ENCODE results near the gene SH3PXD2A. TPM values are rescaled to one million over a fixed set of nuclear protein-coding genes. Genes with fewer than 3 reads are reported as not detected.

SH3PXD2A gene
- total RNA-seq, 2 experiments from 2014 or later: 6.9 to 7.0 TPM

- intact Hi-C loops (cut with DNase I, micrococcal nuclease): no loop called here
- ATAC-seq (ENCODE audit: poor library complexity) (no peak), DNase-seq (no peak)
- Histone ChIP-seq H3K27me3 (ENCODE audit: control insufficient read depth in 1 of 2, insufficient read depth in 2 of 2, low read length in 2 of 2) (no peaks in the 10 kb centered on the region), H3K9me3 (ENCODE audit: control insufficient read depth in 1 of 2, insufficient read depth in 1 of 2, low read length in 2 of 2) (no peaks in the 10 kb centered on the region), H3K4me1 (ENCODE audit: insufficient read depth, low read length) (peaks cover 5% of the 10 kb centered on the region), H3K27ac (ENCODE audit: low read depth in 1 of 2, low read length in 2 of 2) (no peak overlapping the region), H3K36me3 (ENCODE audit: insufficient read depth, low read length) (no peaks in the 10 kb centered on the region), H3K4me3 (ENCODE audit: low read length) (no peak overlapping the region)
- H3K36me3 Mint-ChIP-seq (ENCODE audit: low read depth): no peaks in the 10 kb centered on the region
- H3K4me1 Mint-ChIP-seq (ENCODE audit: low read depth): peaks cover 4% of the 10 kb centered on the region
- no peaks in the 10 kb centered on the region for H3K27me3 Mint-ChIP-seq
- no peak overlapping the region for H3K4me3 Mint-ChIP-seq
- no peak for TF ChIP-seq CTCF (IDR thresholded peaks at IDR 0.05)
- CTCF ChIA-PET: no interaction called here
- no peak overlapping the region for H3K27ac Mint-ChIP-seq
- POLR2A ChIA-PET: no interaction called here
- H3K9me3 Mint-ChIP-seq: no peaks in the 10 kb centered on the region
Observed at GRCh38 chr10:103548006-103548405, 307.4 kb downstream of the SH3PXD2A start.

- H3K4me3 Mint-ChIP-seq: no peak overlapping the region
- TF ChIP-seq CTCF (IDR thresholded peaks at IDR 0.05): no peak
Observed at GRCh38 chr10:103547391-103547946, 307.9 kb downstream of the SH3PXD2A start.

GRCh38 chr10:103546401-103546800, 309.0 kb downstream of the SH3PXD2A start:
- Histone ChIP-seq H3K27ac (ENCODE audit: low read depth in 1 of 2, low read length in 2 of 2) (no peak overlapping the region), H3K9me3 (ENCODE audit: control insufficient read depth in 1 of 2, insufficient read depth in 1 of 2, low read length in 2 of 2) (no peaks in the 10 kb centered on the region), H3K36me3 (ENCODE audit: insufficient read depth, low read length) (no peaks in the 10 kb centered on the region), H3K4me1 (ENCODE audit: insufficient read depth, low read length) (peaks cover 11% of the 10 kb centered on the region), H3K27me3 (ENCODE audit: control insufficient read depth in 1 of 2, insufficient read depth in 2 of 2, low read length in 2 of 2) (no peaks in the 10 kb centered on the region), H3K4me3 (ENCODE audit: low read length) (no peak overlapping the region)
- no peaks in the 10 kb centered on the region for H3K27me3 Mint-ChIP-seq
- H3K9me3 Mint-ChIP-seq: no peaks in the 10 kb centered on the region
- TF ChIP-seq CTCF (IDR thresholded peaks at IDR 0.05): no peak
- DNase-seq: no peak
- CTCF ChIA-PET: no interaction called here
- POLR2A ChIA-PET: no interaction called here
- no peak for ATAC-seq (ENCODE audit: poor library complexity)
- peaks cover 11% of the 10 kb centered on the region for H3K4me1 Mint-ChIP-seq (ENCODE audit: low read depth)
- intact Hi-C loops (cut with DNase I, micrococcal nuclease): no loop called here
- H3K36me3 Mint-ChIP-seq (ENCODE audit: low read depth): no peaks in the 10 kb centered on the region
- H3K4me3 Mint-ChIP-seq: no peak overlapping the region
- H3K27ac Mint-ChIP-seq: no peak overlapping the region

More at GRCh38 chr10:103547391-103547946, 307.9 kb downstream of the SH3PXD2A start:
- DNase-seq (no peak), ATAC-seq (ENCODE audit: poor library complexity) (no peak)
- Mint-ChIP-seq H3K27me3 (no peaks in the 10 kb centered on the region), H3K9me3 (no peaks in the 10 kb centered on the region), H3K36me3 (ENCODE audit: low read depth) (no peaks in the 10 kb centered on the region), H3K27ac (no peak overlapping the region), H3K4me1 (ENCODE audit: low read depth) (peaks cover 10% of the 10 kb centered on the region)
- ChIA-PET POLR2A (no interaction called here), CTCF (no interaction called here)
- intact Hi-C loops (cut with DNase I, micrococcal nuclease): no loop called here
- no peaks in the 10 kb centered on the region for H3K27me3 ChIP-seq (ENCODE audit: control insufficient read depth in 1 of 2, insufficient read depth in 2 of 2, low read length in 2 of 2)
- H3K4me1 ChIP-seq (ENCODE audit: insufficient read depth, low read length): peaks cover 10% of the 10 kb centered on the region
- H3K27ac ChIP-seq (ENCODE audit: low read depth in 1 of 2, low read length in 2 of 2): no peak overlapping the region
- H3K36me3 ChIP-seq (ENCODE audit: insufficient read depth, low read length): no peaks in the 10 kb centered on the region
- no peaks in the 10 kb centered on the region for H3K9me3 ChIP-seq (ENCODE audit: control insufficient read depth in 1 of 2, insufficient read depth in 1 of 2, low read length in 2 of 2)
- H3K4me3 ChIP-seq (ENCODE audit: low read length): no peak overlapping the region
